ENCODE measurements around the gene ETS2.
"Not testable (repeated sequence)": the region's sequence is repeated elsewhere in the genome, so short reads cannot be mapped to it uniquely, and the experiment has no call there.

The ETS2 gene

GRCh38 chr21:38822778-38823238 is 17.1 kb downstream of the ETS2 start:
- Mint-ChIP-seq H3K4me3 (no peak overlapping the region), H3K4me1 (ENCODE audit: low read depth) (no peaks in the 10 kb centered on the region), H3K36me3 (ENCODE audit: low read depth) (peaks cover 68% of the 10 kb centered on the region), H3K9me3 (no peaks in the 10 kb centered on the region), H3K27ac (no peak overlapping the region), H3K27me3 (ENCODE audit: low read depth) (no peaks in the 10 kb centered on the region)
- DNase-seq (ENCODE audit: low spot score): no peak

- Mint-ChIP-seq H3K9me3 (no peaks in the 10 kb centered on the region), H3K4me1 (ENCODE audit: low read depth) (no peaks in the 10 kb centered on the region), H3K27ac (peak overlapping the region; percentile 5), H3K4me3 (no peak overlapping the region), H3K27me3 (ENCODE audit: low read depth) (no peaks in the 10 kb centered on the region), H3K36me3 (ENCODE audit: low read depth) (peaks cover 59% of the 10 kb centered on the region)
- no peak for DNase-seq (ENCODE audit: low spot score)
Measured at GRCh38 chr21:38823737-38824123, 18.0 kb downstream of the ETS2 start.

- Mint-ChIP-seq H3K4me3 (no peak overlapping the region), H3K9me3 (no peaks in the 10 kb centered on the region), H3K27me3 (ENCODE audit: low read depth) (no peaks in the 10 kb centered on the region), H3K4me1 (ENCODE audit: low read depth) (no peaks in the 10 kb centered on the region), H3K36me3 (ENCODE audit: low read depth) (peaks cover 53% of the 10 kb centered on the region), H3K27ac (peak overlapping the region; percentile 5)
- DNase-seq (ENCODE audit: low spot score): no peak
Measured at GRCh38 chr21:38824124-38824822, 18.5 kb downstream of the ETS2 start.

GRCh38 chr21:38825269-38825668 is 19.5 kb downstream of the ETS2 start:
- Mint-ChIP-seq H3K27me3 (ENCODE audit: low read depth) (no peaks in the 10 kb centered on the region), H3K27ac (no peak overlapping the region), H3K9me3 (no peaks in the 10 kb centered on the region), H3K4me1 (ENCODE audit: low read depth) (no peaks in the 10 kb centered on the region), H3K4me3 (no peak overlapping the region), H3K36me3 (ENCODE audit: low read depth) (peaks cover 43% of the 10 kb centered on the region)
- DNase-seq (ENCODE audit: low spot score): no peak

DNA sequence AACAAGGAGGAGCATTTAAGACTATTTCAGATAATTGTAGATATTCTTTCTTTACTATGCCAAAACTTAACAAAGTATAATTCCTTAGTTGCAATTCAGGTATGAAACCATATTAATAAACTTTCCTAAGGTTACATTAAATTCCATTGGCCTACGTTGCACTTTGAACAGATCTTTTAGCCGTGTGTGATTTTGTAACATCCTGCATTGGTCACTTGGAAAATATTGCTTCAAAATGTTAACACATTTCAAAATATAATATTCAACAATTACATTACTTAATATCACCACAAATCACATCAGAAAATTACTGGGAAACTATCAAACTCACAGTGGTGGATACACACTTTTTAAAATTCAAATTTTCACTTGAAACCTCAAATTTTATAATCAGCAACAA is 20.2 kb downstream of the ETS2 start:
- no peak overlapping the region for H3K27ac Mint-ChIP-seq
- H3K4me3 Mint-ChIP-seq: no peak overlapping the region
- H3K27me3 Mint-ChIP-seq (ENCODE audit: low read depth): no peaks in the 10 kb centered on the region
- H3K4me1 Mint-ChIP-seq (ENCODE audit: low read depth): peaks cover 5% of the 10 kb centered on the region
- no peaks in the 10 kb centered on the region for H3K9me3 Mint-ChIP-seq
- no peak for DNase-seq (ENCODE audit: low spot score)
- peaks cover 37% of the 10 kb centered on the region for H3K36me3 Mint-ChIP-seq (ENCODE audit: low read depth)

DNA sequence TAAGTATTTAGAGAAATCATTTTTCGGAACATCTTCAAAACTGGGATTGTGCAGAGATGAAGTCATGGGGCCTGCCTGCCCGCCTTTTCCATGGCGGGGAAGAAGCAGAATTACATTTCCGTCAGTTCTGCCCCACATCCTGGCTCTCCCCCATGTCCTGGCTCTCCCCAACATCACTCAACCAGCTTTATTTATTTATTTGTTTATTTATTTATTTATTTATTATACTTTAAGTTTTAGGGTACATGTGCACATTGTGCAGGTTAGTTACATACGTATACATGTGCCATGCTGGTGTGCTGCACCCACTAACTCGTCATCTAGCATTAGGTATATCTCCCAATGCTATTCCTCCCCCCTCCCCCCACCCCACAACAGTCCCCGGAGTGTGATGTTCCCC is 22.4 kb downstream of the ETS2 start:
- Mint-ChIP-seq H3K4me1 (ENCODE audit: low read depth) (peaks cover 19% of the 10 kb centered on the region), H3K36me3 (ENCODE audit: low read depth) (peaks cover 19% of the 10 kb centered on the region)
- not testable (repeated sequence) for H3K27ac Mint-ChIP-seq; H3K4me3 Mint-ChIP-seq; H3K9me3 Mint-ChIP-seq; H3K27me3 Mint-ChIP-seq (ENCODE audit: low read depth); DNase-seq (ENCODE audit: low spot score)

GRCh38 chr21:38830671-38831525 is 25.2 kb downstream of the ETS2 start:
- Mint-ChIP-seq H3K4me3 (peak overlapping the region; percentile 18), H3K4me1 (ENCODE audit: low read depth) (peaks cover 22% of the 10 kb centered on the region), H3K27me3 (ENCODE audit: low read depth) (no peaks in the 10 kb centered on the region), H3K36me3 (ENCODE audit: low read depth) (no peaks in the 10 kb centered on the region), H3K27ac (peak overlapping the region; percentile 22), H3K9me3 (peaks cover 7% of the 10 kb centered on the region)
- no peak for DNase-seq (ENCODE audit: low spot score)

DNA sequence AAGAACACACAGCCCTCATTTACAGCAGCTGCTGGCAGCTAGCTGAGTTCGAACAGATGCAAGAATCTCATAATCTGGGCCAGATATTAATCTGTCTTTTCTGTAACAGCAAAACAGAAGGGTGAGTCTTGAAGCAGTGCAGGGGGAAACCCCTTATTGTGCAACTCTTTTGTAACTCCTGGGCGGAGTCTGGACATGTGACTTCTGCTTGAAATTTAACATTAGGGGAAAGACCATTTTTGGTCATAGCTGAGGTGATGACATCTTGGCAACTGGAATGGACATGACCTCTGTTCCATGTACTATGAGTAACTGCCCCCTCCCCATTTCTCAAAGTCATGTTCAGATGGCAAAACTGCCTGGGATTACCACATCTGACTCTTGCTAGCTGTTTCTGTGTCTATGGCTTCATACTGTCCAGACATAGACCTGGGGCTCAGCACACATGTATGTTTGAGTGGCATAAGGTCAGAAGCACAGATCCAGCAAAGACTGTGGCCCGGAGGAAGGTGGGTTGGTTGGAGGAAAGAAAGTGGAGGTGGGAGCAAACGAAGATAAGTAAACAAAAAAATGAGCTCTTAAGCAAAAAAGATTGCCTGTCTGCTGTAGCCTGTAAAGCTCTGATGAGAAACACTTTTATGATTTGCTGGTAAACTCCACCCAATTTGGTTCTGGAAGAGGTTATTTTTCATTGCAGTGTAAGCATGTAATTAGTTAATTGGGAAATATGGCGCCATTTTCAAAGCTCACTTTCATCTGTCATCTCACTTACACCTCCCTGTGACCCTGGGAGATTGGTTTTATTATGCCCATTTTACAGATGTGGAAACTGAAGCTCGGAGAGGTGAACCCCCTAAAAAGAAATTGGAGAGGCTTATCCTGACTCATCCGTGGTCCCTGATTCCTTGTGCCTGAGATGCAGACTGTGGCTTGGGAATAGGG is 26.1 kb downstream of the ETS2 start:
- no peaks in the 10 kb centered on the region for H3K36me3 Mint-ChIP-seq (ENCODE audit: low read depth)
- peaks cover 22% of the 10 kb centered on the region for H3K4me1 Mint-ChIP-seq (ENCODE audit: low read depth)
- peak; percentile 70 for DNase-seq (ENCODE audit: low spot score)
- H3K27me3 Mint-ChIP-seq (ENCODE audit: low read depth): no peaks in the 10 kb centered on the region
- H3K27ac Mint-ChIP-seq: peak overlapping the region; percentile 22
- peak overlapping the region; percentile 7 for H3K4me3 Mint-ChIP-seq
- peaks cover 7% of the 10 kb centered on the region for H3K9me3 Mint-ChIP-seq

- DNase-seq (ENCODE audit: low spot score): no peak
- no peak overlapping the region for H3K27ac Mint-ChIP-seq
- no peak overlapping the region for H3K4me3 Mint-ChIP-seq
- H3K9me3 Mint-ChIP-seq: peaks cover 7% of the 10 kb centered on the region
- no peaks in the 10 kb centered on the region for H3K27me3 Mint-ChIP-seq (ENCODE audit: low read depth)
- peaks cover 24% of the 10 kb centered on the region for H3K4me1 Mint-ChIP-seq (ENCODE audit: low read depth)
- H3K36me3 Mint-ChIP-seq (ENCODE audit: low read depth): no peaks in the 10 kb centered on the region
Measured at GRCh38 chr21:38832664-38833063, 26.9 kb downstream of the ETS2 start.

- Mint-ChIP-seq H3K9me3 (peaks cover 7% of the 10 kb centered on the region), H3K4me3 (no peak overlapping the region), H3K27me3 (ENCODE audit: low read depth) (no peaks in the 10 kb centered on the region), H3K27ac (no peak overlapping the region), H3K36me3 (ENCODE audit: low read depth) (no peaks in the 10 kb centered on the region), H3K4me1 (ENCODE audit: low read depth) (peaks cover 28% of the 10 kb centered on the region)
- no peak for DNase-seq (ENCODE audit: low spot score)
Measured at GRCh38 chr21:38833117-38833516, 27.4 kb downstream of the ETS2 start.

DNA sequence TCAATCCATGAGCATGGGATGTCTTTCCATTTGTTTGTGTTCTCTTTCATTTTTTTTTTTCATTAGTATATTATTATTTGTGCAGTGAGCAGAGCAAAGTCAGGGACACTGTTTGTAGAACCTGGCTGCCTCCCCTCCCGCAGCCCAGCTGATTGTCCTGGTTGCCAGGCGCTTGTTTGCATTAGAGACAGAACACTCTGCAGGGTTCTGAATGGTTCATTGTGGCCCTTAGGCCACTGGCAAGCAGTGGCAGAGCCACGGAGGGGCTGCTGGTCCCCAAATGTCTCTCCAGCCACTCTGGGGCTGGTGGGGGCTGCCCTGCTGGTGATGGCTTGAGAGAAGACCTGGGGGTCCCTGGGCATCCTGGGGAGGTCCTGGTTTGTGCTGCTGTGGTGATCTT is 29.0 kb downstream of the ETS2 start:
- Mint-ChIP-seq H3K27me3 (ENCODE audit: low read depth) (no peaks in the 10 kb centered on the region), H3K27ac (no peak overlapping the region), H3K36me3 (ENCODE audit: low read depth) (no peaks in the 10 kb centered on the region)

DNA sequence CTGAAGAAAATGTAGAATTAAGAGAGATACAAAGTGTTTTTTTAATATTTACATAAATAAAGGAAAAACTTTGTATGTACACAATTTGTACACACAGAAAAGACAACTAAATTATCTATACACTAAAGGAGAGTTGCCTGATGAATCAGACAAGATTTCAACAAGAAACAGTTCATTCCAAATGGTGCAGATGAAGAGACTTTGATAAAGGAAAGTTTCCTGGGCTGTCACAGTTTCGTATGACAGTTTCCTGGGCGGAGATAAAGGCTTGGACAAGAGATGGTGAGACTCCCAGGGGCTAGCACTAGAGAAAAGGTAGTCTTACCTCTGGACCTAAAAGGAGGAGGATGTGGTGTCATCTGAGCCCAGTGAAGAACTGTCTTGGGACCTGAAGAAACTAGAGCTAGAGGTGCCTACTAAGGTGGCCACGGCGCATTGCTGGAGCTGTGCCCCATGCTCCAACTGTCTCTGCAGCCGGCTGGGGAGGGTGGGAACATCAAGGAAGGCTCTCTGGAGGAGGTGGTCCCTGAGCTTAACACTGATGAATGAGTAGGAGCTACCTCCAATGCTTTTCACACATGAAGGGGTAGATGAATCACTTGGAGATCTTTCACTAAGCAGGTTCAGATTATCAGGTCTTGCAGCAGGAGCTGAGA is 32.2 kb downstream of the ETS2 start:
- Mint-ChIP-seq H3K9me3 (no peaks in the 10 kb centered on the region), H3K27ac (no peak overlapping the region), H3K4me1 (ENCODE audit: low read depth) (peaks cover 20% of the 10 kb centered on the region), H3K27me3 (ENCODE audit: low read depth) (no peaks in the 10 kb centered on the region), H3K4me3 (no peak overlapping the region), H3K36me3 (ENCODE audit: low read depth) (no peaks in the 10 kb centered on the region)
- DNase-seq (ENCODE audit: low spot score): no peak

More for the DNA sequence above, 29.0 kb downstream of the ETS2 start:
- DNase-seq (ENCODE audit: low spot score): no peak
- H3K9me3 Mint-ChIP-seq: peaks cover 7% of the 10 kb centered on the region
- H3K4me1 Mint-ChIP-seq (ENCODE audit: low read depth): peaks cover 35% of the 10 kb centered on the region
- H3K4me3 Mint-ChIP-seq: no peak overlapping the region

DNA sequence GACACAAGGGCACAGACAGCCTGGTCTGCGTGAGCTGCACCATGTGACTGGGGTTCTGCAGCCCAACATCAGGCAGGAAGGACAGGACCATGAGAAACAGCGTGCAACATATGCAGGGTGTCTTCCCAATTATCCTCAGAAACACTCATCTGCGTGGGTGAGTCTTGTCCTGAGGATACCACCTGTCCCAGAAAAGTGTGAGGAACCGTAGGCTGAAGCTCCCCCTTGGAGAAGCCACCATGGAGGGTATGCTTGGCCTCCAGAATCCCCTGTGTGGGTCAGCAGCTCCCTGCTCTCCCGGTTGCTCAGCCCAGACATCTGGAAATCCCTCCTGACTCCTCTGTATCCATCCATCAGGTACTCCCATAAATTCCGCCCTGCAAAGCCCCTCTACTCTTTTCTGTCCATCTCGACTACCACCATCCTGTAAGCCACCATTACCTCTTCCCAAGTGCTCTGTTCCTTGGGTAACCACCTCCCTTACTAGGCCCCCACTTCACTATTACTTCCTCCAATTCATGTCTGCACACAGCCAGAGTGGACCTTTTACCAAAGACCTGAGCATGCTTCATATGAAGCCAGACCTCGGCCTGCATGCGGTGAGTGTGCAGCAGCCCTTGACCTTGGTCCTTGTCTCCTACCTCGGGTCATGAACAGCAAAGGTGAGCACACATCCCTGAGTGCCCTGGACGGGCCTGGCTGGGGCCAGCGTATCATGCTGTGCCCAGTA is 33.0 kb downstream of the ETS2 start:
- H3K36me3 Mint-ChIP-seq (ENCODE audit: low read depth): no peaks in the 10 kb centered on the region
- no peaks in the 10 kb centered on the region for H3K9me3 Mint-ChIP-seq
- peaks cover 16% of the 10 kb centered on the region for H3K4me1 Mint-ChIP-seq (ENCODE audit: low read depth)
- H3K27ac Mint-ChIP-seq: no peak overlapping the region
- H3K4me3 Mint-ChIP-seq: no peak overlapping the region
- DNase-seq (ENCODE audit: low spot score): no peak
- H3K27me3 Mint-ChIP-seq (ENCODE audit: low read depth): no peaks in the 10 kb centered on the region

Measured in T-helper 2 cell treated with Interferon-gamma antibody and Interleukin-4, amounts not matched to agents 5 μg/mL and 100 μg/mL, for 36 hours (primary cell).